HG03103 (cell line): ENCODE measurements around the gene UNCX.

Experiments used
- ATAC-seq: cut with Tn5 transposase; IDR thresholded peaks from one replicate; pipeline ENCODE4 v1.9.1; 2021; ENCODE audit warnings: low read depth; ENCODE audit not compliant: unreplicated experiment

UNCX gene

DNA sequence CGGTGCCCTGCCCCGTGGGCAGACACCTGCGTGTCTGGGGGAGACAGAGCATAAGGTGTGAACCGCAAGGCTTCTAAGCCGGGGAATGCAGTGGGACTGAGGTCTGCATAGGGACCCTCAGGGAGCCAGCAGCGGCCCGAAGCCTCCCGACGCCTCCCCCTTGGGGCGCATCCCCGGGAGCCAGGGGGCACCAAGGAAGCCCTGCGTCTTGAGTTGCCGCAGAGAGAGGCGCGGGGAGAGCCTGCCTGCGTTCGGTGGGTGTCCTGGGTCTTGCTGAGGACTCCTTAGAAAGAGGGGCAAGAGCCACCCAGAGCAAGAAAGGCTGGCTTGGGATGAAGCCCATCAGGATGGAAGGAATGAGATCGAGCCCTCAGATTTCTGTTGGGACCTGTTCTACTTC, 18.2 kb upstream of the UNCX start:
- ATAC-seq, result no peak

DNA sequence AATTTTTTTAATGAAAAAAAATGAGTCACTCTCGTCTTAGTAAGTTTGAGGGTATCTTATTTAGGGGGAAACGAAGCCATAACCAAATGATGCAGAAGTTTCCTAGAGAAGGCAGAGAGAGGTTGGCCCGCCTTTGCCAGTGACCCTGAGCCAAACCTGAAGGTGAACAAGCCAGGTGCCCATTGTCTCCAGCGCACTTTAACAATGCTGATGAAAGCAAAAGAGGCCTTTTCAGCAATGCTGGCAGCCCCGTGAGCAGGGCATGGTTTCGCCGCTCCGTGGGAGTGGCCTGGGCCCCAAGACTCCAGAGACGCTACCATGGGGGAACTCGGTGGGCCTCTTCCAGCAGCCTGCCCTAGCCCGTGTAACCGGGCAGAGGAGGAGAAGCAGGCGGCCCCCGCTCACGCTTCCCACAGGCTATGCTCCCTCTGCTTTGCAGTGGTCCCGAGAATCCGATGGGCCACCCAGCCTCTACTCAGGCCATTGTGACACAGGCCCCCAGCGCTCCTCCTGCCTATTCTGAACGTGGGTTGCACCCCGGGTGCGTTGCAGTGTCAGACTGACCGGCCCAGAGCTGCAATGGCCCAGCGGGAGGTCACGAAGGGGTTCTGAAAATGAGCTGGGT, 14.0 kb upstream of the UNCX start:
- no peak for ATAC-seq

DNA sequence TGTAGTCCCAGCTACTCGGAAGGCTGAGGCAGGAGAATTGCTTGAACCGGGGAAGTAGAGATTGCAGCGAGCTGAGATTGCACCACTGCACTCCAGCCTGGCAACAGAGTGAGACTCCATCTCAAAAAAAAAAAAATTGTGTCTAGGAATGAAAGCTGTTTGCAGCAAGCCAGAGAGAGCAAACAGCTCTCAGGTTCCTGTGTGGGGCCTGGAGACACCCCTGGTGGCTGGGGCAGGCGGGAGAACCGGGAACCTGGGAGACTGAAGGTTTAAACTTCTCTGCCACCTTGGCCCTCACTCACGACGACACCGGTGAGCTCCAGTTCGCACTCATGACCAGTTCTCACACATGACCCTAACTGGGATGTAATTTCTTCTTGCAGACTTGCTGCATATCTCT, 13.2 kb upstream of the UNCX start:
- ATAC-seq, result no peak

DNA sequence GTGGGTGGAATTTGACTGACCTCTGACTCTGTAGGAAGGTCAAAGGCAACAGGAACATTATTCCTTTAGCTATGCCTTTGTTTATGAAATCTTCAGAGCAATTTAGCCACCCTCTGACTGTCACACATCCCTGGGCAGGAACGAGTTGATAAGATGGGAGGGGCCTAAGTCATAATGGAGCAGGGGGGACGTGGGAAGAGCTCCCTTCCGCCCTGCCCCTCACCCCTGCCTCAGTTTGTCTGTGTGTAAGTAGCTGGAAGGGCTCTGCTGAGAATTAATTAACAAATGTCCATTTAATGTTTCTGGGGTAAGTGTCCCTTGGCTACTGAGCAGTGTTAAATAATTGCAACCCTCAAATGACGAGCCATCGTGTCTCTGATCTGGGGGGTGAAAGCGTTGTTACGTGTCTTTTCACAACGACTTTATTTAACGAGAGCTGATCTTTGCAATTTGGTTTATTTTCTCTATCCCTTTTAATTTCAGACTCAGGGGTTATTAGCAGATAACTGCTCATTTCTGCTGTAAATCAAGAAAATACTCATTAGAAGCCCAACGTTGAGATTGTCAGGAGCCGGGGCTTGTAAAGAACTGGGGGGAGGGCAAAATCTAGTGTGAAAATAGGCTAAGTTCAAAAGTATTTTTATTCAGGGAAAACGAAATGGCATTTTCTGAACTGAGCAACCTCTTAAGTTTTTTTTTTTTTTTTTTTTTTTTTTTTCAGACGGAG, 12.5 kb upstream of the UNCX start:
- ATAC-seq, result no peak

DNA sequence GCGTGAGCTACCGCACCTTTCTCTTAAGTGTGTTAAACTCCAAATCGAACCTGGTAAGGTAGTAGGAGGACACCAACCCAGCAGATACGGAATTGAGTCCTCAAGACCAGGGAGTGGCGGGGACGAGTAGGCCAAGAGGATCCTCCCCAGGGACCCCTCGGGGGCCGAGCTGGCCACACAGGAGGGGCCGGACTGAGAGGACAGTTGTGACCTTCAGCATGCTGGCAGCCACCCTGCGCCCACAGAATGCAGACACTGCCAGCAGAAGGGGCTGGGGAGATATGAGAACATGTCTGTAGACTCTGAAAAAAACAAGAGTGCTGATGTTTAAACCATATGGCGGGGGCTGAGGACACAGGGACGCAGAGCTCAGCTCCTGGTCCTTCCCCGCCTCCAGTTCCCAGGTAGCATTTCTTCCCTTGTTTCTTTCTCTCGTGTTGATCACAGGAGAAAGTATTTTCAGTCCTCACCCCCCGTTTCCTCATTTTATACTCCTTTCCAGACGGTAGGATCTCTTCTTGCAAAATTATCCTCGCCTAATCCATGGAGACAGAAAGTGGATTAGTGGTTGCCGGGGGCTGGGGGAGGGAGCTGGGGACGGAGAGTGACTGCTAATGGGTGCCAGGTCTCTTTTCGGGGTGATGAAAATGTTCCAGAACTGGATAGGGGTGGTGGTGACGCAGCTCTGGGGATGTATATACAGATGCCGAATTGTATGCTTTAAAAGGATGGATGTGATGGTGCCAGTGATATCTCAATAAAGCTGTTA, 11.5 kb upstream of the UNCX start:
- no peak for ATAC-seq

DNA sequence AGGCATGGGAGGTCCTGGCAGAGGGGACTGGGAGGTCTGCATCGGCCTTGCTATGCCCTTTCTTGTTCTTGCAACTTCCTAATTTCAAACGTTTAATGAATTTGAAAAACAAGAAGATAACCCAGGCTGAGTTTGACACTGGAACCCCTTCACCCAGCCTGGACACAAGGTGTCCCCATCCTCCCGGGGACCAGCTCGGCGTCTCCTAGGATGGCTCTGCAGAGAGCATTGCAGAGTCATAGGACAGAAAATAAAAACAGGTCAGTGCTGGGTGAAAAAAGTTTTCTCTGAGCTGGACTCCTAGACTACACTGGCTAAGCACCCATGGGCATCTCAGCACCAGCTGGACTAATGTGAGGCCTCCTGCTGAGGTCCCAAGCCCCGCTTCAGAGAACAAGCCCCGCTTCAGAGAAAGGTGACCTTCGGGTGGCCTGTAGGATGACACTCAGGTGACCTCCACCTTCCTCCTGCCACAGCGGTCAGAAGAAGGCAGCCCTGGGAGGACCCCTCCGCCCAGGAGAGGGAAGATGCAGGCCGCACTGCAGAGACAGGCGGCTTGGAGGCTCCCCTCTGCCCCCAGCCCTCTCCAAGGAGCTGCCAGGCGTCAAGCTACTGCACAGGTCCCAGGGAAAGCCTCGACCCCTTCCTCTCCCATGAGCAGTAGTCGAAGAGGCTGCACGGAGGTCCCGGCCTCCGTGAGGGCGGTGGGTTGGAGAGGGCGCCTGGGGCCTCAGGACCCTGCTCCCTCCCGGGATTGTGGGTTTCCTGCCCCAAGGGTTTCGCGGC, 9.3 kb upstream of the UNCX start:
- ATAC-seq, result no peak

DNA sequence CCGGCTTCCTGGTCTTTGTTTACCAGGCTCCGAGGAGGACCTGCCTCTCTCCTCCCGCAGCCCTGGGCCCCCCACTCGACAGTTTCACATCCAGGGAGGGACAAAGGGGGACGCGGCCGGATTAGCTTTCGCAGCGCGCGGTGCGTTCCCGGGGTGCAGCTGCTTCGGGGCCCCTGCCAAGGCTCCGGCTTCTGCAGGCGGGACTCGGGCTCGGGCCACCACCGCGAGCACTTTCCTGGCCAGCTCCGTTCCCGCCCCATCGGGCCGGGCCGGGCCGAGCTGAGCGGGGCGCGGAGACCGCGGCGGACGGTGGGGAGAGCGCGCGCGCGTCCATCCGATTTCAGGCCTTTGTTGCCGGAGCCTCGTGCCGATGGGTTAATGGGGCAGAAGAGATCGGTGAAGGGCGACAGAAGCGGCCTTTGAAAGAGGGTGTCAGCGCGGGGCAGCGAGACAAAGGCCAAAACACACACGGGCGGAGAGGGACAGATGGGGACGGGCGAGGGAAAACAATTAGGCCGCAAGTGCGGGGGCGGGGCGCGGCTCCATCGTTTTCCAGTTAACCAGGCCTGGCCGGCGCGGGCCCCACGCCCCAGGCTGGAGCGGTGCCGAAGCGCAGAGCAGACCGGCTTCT, 8.5 kb upstream of the UNCX start:
- no peak for ATAC-seq

DNA sequence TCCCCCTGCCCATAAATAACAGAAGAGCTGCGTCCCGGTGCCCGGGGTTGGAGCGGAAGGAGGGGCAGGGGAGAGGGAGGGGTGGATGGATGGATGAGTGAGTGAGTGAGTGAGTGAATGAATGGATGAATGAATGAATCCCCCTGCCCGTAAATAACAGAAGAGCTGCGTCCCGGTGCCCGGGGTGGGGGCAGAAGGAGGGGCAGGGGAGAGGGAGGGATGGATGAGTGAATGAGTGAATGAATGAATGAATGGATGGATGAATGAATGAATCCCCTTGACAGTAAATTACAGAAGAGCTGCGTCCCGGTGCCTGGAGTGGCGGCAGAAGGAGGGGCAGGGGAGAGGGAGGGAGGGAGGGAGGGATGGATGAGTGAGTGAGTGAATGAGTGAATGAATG, 7.6 kb upstream of the UNCX start:
- no peak for ATAC-seq

DNA sequence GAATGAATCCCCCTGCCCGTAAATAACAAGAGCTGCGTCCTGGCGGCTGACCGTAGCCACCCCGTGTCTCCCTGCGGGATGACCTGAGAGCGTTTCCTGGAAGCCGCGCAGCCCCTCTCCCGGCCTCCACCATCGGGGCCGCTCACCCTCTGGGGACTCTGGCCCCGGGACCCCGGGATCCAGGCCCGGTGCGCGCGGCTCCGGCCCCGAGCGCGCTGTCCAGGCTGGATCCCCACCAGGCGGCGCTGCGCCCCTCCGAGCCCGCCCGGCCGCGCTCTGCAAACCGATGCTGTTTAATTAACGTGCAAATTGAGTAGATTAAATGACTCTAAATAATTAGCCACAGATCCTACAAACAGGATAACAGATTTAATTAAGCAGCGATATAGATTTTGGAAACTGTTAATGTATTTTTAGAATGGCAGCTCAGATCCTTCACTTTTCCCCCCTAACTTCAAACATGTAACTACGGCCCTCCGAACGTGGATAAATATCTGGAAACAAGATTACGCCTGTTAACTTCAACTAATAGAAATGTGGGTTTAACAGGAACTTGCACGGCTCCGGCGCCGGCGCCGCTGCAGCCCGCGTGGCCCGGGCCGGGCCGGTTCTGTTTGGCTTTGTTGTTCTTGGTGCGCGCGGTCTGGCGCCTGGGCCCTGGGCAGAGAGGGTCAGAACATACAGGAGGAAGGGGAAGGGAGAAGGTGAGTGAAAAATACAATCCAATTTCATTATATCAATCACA, 7.1 kb upstream of the UNCX start:
- no peak for ATAC-seq

DNA sequence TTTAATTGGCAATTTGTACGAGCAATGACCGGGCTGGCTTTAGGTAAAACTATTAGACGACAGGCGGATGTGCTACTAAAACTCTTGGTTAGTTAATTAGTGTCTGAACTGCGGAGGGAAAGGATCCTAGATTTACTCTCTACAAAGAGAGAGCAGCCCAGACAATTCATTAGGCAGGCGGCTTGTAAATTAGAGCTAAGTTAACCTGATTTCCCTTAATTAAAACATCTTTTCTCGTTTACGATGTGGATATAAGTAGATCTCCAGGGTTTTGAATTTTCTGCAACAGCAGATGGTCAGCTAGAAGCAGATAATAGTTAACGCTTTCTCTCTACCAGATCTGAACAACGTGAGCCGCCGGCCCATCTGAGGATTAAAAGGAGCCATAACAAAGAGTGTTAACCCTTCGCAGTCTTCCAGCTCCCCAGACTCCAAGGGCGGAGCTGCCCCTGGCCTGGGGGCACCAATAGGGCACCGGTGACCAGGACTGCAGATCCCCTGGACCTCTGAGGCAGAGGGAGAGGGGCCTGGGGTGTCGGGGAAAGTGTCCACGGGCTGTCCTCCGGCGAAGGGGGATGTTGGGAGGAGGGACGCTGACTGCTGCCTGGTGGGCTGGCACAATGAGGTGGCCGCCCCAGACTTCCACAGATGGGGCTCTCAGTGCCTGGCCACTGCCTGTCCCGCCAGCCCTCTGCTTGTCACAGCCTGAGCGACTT, 6.3 kb upstream of the UNCX start:
- ATAC-seq, result no peak

DNA sequence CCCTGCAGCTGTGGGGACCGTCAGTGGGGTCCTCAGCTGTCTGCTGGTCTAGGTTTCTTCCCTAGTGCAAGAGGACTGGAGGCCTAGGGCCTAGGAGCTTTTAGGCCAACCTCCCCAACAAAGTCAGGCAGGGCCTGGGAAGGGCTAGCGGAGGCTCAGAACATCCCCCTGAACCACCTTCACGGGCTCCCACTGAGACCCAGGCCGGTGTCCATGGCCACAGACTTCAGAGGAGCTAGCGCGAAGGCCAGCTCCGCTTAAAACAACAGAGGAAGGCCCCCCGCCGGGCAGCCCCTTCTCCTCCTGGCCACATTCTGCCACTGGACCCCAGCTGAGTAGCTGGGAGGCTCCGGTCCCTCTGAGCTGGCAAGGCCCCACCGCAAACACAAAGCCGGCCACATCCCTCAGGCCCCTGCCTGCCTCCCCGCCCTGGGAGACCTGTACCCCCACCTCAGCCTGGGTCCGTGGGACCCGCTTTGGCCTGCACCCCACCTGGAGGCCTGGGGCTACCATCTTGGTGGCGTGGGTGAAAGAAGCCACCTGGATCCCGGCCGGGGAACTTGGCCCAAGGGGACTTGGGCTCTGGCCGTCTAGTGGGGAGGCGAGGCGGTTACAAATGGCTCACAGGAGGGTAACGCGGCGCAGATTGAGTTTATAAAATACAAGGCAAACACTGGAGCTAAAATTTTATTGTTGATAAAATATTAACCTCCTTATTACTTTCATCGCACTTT, 5.4 kb upstream of the UNCX start:
- no peak for ATAC-seq

DNA sequence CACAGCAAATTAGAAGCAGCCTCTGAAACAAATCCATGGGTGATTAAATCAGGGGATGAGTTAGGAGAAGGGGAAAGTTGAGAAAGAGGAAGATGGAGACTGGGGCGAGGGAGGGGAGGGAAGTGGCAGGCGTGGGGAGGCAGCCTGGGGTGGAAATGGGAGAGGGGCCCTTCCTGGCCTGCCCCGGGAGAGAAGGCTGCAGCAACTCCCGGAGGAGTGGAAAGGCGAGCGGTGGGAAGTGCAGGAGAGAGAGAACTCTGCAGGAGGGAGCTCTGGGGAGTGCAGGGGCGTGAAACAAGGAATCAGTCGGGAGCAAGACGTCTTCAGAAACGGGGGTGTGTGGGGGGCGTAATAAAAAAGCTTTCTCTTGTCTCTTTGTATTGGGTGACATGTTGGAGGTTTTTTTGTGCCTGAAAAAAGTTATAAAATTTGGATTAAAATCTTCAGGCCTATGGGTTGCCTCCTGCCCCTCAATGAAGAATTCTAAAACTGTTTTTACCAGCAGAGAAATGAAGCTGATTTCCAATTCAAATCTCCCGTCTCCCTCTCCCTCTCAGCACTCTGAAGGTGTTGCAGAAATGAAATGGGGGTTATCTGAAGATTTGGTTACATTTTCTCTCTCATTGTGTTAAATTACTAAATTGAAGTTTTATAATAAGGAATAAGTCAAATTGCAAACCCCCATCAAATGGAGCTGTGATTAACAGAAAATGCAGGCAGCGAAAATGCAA, 4.7 kb upstream of the UNCX start:
- ATAC-seq, result no peak

DNA sequence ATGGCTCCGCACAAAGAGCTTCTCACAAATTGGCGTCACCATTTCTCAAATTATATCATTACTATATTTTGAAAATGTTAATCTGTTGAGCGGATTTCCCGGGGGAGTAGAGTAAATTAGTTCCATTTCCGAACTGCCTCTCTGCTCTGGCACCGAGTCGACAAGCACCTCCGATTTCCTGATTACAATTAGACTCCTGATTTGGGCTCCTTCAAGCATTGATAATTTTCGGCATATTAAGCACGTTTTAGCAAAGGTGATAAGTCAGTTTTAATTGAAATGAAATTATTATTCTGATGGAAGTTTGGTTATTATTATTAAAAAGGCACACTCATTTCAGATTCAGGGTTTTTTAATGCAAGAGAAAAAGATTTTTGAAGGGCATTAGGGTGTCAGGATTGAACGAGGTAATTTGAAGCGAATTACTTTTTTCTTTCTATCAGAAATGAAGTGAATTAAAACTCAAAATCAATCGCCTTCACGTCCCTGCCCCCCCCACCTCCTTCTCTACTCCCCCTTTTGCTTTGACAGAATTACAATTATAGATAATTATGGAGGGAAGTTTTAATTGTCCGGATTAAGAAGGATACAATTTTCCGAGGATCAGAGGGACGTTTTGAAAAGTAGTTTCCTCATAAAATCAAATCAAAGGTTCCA, 4.0 kb upstream of the UNCX start:
- ATAC-seq, result no peak

DNA sequence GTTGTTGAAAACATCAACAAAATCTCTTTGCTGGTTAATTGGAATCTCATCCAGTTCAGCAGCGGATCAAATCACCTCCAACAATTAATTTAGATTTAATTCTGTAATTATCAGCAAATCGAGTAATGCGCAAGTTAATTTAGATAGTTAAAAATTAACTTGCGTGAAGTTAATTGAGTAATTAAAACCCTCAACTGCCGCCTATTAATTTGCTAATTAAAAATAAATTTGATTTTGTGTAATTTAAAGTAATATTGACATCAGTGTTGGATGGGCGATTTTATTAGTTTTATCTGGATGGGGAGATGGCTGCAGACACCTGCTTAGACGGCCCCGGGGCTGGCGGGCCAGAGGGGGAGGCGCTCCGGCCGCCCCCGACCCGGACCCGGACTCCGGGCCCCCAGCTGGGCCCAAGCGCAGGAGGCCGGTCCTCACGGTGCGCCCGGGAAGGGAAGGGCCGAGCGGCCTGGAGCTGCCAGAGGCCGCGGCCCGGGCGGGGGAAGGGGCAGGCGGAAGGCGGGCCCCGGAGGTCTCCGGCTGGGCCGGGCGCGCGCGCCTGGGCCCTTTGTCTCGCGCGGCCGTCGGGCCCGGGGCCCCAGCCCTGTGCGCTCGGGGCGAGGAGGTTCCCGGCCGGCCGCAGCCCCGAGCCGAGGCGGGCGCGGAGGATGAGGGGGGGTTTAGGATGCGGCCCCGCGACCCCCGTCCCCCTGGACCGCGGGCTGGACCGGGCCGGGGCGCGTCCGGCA, 3.3 kb upstream of the UNCX start:
- no peak for ATAC-seq

DNA sequence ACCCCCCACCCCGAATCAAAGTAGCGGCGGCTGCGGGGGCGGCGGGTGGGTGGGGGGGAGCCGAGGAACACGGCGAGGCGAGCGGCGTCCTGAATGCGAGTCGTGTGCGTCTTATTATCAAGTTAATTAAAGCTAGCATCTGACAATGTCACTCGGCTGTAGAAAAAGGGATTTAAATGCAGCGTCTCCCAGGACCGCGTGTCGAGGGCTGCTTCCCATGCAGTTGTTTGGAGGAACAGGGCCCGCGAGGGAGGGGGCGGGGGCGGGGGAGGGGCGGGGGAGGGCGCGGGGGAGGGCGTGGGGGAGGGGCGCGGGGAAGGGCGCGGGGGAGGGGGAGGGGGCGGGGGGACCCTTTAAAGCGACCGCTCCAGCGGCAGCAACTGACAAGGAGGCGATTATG, 2.7 kb upstream of the UNCX start:
- no peak for ATAC-seq

DNA sequence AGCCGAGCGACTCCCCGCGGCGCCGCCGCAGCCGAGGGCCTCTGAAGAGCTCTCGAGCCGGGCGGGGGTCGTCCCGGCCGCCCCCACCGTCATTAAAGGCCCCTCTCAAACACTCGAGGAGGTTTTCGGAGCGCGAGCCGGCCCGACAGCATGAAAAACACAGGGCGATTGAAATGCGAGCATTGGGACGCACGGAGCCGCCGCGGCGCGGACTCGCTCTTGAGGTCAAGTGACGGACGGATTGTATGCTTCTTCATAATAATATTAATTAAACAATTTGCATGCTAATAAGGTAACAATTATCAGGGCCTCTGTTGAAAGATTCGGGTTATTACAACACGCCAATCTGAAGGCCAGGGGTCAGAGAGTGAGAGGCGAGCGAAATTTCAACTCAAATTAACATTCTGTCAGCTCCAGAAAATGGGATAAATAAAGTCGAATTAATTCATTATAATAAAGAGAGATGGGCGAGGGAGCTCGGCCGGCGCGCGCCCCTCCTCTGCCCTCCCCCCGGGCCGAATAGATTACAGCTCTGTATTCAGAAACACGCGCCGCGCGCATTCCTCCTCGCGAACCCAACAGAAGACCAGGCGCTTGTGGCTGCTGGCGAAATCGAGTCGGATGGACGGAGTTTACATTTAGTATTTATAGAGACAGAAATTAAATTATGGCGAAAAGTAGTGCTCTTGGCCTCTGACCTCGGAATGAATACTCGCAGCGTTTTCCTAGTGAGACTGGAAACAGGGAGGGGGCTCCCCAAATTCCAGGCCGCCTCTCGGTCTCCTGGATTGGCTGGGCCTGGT, 2.1 kb upstream of the UNCX start:
- no peak for ATAC-seq
